ENCODE results near the gene GAL. TPM values are rescaled to one million over a fixed set of nuclear protein-coding genes. Genes with fewer than 3 reads are reported as not detected.

Gene GAL
- polyA plus RNA-seq, 1 donor from 2014 or later = not detected

- no peak overlapping the region for H3K4me3 Mint-ChIP-seq
- H3K27ac Mint-ChIP-seq = no peak overlapping the region
- no peaks in the 10 kb centered on the region for H3K9me3 Mint-ChIP-seq
- H3K4me1 Mint-ChIP-seq = no peaks in the 10 kb centered on the region
- peaks cover 1% of the 10 kb centered on the region for H3K27me3 Mint-ChIP-seq
- H3K36me3 Mint-ChIP-seq = peaks cover 2% of the 10 kb centered on the region
Observed at GRCh38 chr11:68735125-68735524, 50.8 kb downstream of the GAL start.

GRCh38 chr11:68735646-68736045 is 51.3 kb downstream of the GAL start:
- Mint-ChIP-seq H3K9me3 (no peaks in the 10 kb centered on the region), H3K27ac (no peak overlapping the region), H3K36me3 (peaks cover 2% of the 10 kb centered on the region), H3K27me3 (peaks cover 1% of the 10 kb centered on the region), H3K4me1 (no peaks in the 10 kb centered on the region), H3K4me3 (no peak overlapping the region)

Other genes starting within 250 kb of the GAL start
- gene PPP6R3, start 223.8 kb upstream of the GAL start, polyA plus RNA-seq = 41.1 TPM
- 5.1 TPM for gene TESMIN, start 67.0 kb downstream of the GAL start, polyA plus RNA-seq
- 5.8 TPM for gene CPT1A, start 157.4 kb downstream of the GAL start, polyA plus RNA-seq
- gene MRPL21, start 219.3 kb downstream of the GAL start, polyA plus RNA-seq = 108 TPM
- gene IGHMBP2, start 219.3 kb downstream of the GAL start, polyA plus RNA-seq = 11.3 TPM